K562 (cell line): ENCODE data around the gene MCM7. TPM values are rescaled to one million over a fixed set of nuclear protein-coding genes. Genes with fewer than 3 reads are reported as not detected.

Experiments used
- BDP1 ChIP-seq: IDR thresholded peaks from 3 replicates; pipeline ENCODE4 v1.6.1; 2011; ENCODE audit not compliant: insufficient read length, insufficient read depth
- BRD9 ChIP-seq: fragments of 450-650 bp; IDR thresholded peaks from 2 replicates; pipeline ENCODE4 v1.6.1; 2018; ENCODE audit warnings: low read depth; ENCODE audit not compliant: partially characterized antibody
- ELF4 ChIP-seq: fragments of 450-650 bp; formaldehyde crosslinking; IDR thresholded peaks from 2 replicates; pipeline ENCODE4 v1.4.0; 2022; ENCODE audit warnings: missing genetic modification characterization
- HDGF ChIP-seq: fragments of 450-650 bp; IDR thresholded peaks from 2 replicates; pipeline ENCODE4 v1.6.1; 2016
- MEIS2 ChIP-seq: fragments of 450-650 bp; IDR thresholded peaks from 2 replicates; pipeline ENCODE4 v1.6.1; 2014; ENCODE audit warnings: mild to moderate bottlenecking; ENCODE audit not compliant: partially characterized antibody
- SPI1 ChIP-seq: IDR thresholded peaks from 2 replicates; pipeline ENCODE4 v1.6.1; 2011; ENCODE audit warnings: low read depth, low read length, control low read depth, borderline replicate concordance
- ZC3H11A ChIP-seq: IDR thresholded peaks from 2 replicates; pipeline ENCODE4 v1.6.1; 2012; ENCODE audit warnings: low read depth, low read length, improper control_type of control experiment
- polyA plus RNA-seq, 8 experiments: library from polyadenylated mRNA; depleted of rRNA in 4 of 8; stranded (reverse) in 5 of 8; unstranded in 3 of 8; fragments of >200 nt; fragmentation: Nextera tagmentation in 2 of 8; fragmentation: Illumina TruSeq in 1 of 8; extraction: Ambion mirVana in 2 of 8; extraction: Trizol in 1 of 8; gene quantifications; 2 replicates each; pipeline versions ENCODE4 v1.2.1 to v1.2.3, GENCODE V29; 2011 to 2014; ENCODE audit warnings: inconsistent platforms in 1 of 8, missing spikeins in 1 of 8
- total RNA-seq, 7 experiments: library from RNA; depleted of rRNA in 6 of 7; stranded (reverse); fragments of >200 nt in 6 of 7; fragmentation: Illumina TruSeq in 2 of 7; extraction: Trizol in 2 of 7; gene quantifications; 2 replicates each; pipeline versions ENCODE4 v1.2.1 to v1.2.3, GENCODE V29; 2011 to 2021; ENCODE audit warnings: low replicate concordance in 1 of 7
- TF ChIP-seq, protein P1 (sequence below): fragments of 200-800 bp; sonication (Bioruptor generic); IDR thresholded peaks from 2 replicates; pipeline ENCODE4 v1.6.1; 2016; ENCODE audit warnings: missing genetic modification characterization, missing compliant biosample characterization
- TF ChIP-seq, protein P2 (sequence below), 2 experiments: fragments of 150-350 bp in 1 of 2; IDR thresholded peaks; 2 replicates each; pipeline ENCODE4 v1.6.1; 2012 to 2016; ENCODE audit warnings: low read depth in 2 of 2, low read length in 2 of 2, mild to moderate bottlenecking in 1 of 2, moderate library complexity in 1 of 2
- TF ChIP-seq, protein P3 (sequence below): fragments of 450-650 bp; conservative IDR thresholded peaks from 2 replicates; pipeline ENCODE4 v1.6.1; 2016; ENCODE audit warnings: missing genetic modification characterization, low read depth, mild to moderate bottlenecking, missing compliant biosample characterization, moderate library complexity
- TF ChIP-seq, protein P4 (sequence below): IDR thresholded peaks from 2 replicates; pipeline ENCODE4 v1.6.1; 2016; ENCODE audit warnings: missing genetic modification characterization, missing compliant biosample characterization
- TF ChIP-seq, protein P5 (sequence below): IDR thresholded peaks from 3 replicates; pipeline ENCODE4 v1.6.1; 2011; ENCODE audit warnings: borderline replicate concordance, mild to moderate bottlenecking, moderate library complexity; ENCODE audit not compliant: insufficient read length; ENCODE audit errors: extremely low read depth

MCM7 gene
- total and polyA plus RNA-seq, 9 of the 15 experiments (the other 6 are each of a cell fraction or from before 2014, with no cell fraction given), result 329 to 856 (median 437) TPM

DNA sequence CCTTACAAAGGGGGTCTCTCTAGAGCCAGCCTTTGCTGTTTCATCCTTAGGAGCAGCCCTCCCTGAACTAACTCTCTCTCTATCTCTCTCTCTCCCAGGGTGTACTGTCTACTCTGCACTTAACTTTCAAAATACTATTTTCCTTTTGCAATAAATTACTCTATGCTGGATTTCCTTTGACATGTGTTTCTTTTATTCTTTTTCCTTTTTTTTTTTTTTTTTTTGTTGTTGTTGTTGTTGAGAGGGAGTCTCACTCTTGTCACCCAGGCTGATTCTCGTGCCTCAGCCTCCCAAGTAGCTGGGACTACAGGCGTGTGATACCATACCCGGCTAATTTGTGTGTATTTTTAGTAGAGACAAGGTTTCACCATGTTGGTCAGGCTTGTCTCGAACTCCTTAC is 18.2 kb downstream of the MCM7 start (continued):
- TF ChIP-seq, protein P1, sequence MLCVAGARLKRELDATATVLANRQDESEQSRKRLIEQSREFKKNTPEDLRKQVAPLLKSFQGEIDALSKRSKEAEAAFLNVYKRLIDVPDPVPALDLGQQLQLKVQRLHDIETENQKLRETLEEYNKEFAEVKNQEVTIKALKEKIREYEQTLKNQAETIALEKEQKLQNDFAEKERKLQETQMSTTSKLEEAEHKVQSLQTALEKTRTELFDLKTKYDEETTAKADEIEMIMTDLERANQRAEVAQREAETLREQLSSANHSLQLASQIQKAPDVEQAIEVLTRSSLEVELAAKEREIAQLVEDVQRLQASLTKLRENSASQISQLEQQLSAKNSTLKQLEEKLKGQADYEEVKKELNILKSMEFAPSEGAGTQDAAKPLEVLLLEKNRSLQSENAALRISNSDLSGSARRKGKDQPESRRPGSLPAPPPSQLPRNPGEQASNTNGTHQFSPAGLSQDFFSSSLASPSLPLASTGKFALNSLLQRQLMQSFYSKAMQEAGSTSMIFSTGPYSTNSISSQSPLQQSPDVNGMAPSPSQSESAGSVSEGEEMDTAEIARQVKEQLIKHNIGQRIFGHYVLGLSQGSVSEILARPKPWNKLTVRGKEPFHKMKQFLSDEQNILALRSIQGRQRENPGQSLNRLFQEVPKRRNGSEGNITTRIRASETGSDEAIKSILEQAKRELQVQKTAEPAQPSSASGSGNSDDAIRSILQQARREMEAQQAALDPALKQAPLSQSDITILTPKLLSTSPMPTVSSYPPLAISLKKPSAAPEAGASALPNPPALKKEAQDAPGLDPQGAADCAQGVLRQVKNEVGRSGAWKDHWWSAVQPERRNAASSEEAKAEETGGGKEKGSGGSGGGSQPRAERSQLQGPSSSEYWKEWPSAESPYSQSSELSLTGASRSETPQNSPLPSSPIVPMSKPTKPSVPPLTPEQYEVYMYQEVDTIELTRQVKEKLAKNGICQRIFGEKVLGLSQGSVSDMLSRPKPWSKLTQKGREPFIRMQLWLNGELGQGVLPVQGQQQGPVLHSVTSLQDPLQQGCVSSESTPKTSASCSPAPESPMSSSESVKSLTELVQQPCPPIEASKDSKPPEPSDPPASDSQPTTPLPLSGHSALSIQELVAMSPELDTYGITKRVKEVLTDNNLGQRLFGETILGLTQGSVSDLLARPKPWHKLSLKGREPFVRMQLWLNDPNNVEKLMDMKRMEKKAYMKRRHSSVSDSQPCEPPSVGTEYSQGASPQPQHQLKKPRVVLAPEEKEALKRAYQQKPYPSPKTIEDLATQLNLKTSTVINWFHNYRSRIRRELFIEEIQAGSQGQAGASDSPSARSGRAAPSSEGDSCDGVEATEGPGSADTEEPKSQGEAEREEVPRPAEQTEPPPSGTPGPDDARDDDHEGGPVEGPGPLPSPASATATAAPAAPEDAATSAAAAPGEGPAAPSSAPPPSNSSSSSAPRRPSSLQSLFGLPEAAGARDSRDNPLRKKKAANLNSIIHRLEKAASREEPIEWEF, result no peak
- TF ChIP-seq BRD9, result peak; percentile 59
- peak; percentile 77; the same call in 1 of the 2 replicates for TF ChIP-seq HDGF
- TF ChIP-seq, protein P2, sequence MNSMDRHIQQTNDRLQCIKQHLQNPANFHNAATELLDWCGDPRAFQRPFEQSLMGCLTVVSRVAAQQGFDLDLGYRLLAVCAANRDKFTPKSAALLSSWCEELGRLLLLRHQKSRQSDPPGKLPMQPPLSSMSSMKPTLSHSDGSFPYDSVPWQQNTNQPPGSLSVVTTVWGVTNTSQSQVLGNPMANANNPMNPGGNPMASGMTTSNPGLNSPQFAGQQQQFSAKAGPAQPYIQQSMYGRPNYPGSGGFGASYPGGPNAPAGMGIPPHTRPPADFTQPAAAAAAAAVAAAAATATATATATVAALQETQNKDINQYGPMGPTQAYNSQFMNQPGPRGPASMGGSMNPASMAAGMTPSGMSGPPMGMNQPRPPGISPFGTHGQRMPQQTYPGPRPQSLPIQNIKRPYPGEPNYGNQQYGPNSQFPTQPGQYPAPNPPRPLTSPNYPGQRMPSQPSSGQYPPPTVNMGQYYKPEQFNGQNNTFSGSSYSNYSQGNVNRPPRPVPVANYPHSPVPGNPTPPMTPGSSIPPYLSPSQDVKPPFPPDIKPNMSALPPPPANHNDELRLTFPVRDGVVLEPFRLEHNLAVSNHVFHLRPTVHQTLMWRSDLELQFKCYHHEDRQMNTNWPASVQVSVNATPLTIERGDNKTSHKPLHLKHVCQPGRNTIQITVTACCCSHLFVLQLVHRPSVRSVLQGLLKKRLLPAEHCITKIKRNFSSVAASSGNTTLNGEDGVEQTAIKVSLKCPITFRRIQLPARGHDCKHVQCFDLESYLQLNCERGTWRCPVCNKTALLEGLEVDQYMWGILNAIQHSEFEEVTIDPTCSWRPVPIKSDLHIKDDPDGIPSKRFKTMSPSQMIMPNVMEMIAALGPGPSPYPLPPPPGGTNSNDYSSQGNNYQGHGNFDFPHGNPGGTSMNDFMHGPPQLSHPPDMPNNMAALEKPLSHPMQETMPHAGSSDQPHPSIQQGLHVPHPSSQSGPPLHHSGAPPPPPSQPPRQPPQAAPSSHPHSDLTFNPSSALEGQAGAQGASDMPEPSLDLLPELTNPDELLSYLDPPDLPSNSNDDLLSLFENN (IDR thresholded peaks at IDR 0.05; ENCODE audit: low read depth in 2 of 2, low read length in 2 of 2), result no peak
- no peak for TF ChIP-seq ELF4 (CRISPR knock-in tag)
- TF ChIP-seq, protein P3, sequence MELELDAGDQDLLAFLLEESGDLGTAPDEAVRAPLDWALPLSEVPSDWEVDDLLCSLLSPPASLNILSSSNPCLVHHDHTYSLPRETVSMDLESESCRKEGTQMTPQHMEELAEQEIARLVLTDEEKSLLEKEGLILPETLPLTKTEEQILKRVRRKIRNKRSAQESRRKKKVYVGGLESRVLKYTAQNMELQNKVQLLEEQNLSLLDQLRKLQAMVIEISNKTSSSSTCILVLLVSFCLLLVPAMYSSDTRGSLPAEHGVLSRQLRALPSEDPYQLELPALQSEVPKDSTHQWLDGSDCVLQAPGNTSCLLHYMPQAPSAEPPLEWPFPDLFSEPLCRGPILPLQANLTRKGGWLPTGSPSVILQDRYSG (tag), result no peak
- no peak for TF ChIP-seq SPI1
- no peak for TF ChIP-seq ZC3H11A
- TF ChIP-seq MEIS2, result no peak
- no peak for TF ChIP-seq BDP1
- TF ChIP-seq, protein P4, sequence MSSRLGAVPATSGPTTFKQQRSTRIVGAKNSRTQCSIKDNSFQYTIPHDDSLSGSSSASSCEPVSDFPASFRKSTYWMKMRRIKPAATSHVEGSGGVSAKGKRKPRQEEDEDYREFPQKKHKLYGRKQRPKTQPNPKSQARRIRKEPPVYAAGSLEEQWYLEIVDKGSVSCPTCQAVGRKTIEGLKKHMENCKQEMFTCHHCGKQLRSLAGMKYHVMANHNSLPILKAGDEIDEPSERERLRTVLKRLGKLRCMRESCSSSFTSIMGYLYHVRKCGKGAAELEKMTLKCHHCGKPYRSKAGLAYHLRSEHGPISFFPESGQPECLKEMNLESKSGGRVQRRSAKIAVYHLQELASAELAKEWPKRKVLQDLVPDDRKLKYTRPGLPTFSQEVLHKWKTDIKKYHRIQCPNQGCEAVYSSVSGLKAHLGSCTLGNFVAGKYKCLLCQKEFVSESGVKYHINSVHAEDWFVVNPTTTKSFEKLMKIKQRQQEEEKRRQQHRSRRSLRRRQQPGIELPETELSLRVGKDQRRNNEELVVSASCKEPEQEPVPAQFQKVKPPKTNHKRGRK (tag), result peak; percentile 76
- TF ChIP-seq, protein P5, sequence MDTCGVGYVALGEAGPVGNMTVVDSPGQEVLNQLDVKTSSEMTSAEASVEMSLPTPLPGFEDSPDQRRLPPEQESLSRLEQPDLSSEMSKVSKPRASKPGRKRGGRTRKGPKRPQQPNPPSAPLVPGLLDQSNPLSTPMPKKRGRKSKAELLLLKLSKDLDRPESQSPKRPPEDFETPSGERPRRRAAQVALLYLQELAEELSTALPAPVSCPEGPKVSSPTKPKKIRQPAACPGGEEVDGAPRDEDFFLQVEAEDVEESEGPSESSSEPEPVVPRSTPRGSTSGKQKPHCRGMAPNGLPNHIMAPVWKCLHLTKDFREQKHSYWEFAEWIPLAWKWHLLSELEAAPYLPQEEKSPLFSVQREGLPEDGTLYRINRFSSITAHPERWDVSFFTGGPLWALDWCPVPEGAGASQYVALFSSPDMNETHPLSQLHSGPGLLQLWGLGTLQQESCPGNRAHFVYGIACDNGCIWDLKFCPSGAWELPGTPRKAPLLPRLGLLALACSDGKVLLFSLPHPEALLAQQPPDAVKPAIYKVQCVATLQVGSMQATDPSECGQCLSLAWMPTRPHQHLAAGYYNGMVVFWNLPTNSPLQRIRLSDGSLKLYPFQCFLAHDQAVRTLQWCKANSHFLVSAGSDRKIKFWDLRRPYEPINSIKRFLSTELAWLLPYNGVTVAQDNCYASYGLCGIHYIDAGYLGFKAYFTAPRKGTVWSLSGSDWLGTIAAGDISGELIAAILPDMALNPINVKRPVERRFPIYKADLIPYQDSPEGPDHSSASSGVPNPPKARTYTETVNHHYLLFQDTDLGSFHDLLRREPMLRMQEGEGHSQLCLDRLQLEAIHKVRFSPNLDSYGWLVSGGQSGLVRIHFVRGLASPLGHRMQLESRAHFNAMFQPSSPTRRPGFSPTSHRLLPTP, result no peak
